HG03196 (cell line): ENCODE measurements around the gene CTNS.
"Not testable (repeated sequence)": the region's sequence is repeated elsewhere in the genome, so short reads cannot be mapped to it uniquely, and the experiment has no call there.

Experiments
- ATAC-seq: cut with Tn5 transposase; IDR thresholded peaks from one replicate; pipeline ENCODE4 v1.9.1; 2021; ENCODE audit not compliant: unreplicated experiment

CTNS gene

DNA sequence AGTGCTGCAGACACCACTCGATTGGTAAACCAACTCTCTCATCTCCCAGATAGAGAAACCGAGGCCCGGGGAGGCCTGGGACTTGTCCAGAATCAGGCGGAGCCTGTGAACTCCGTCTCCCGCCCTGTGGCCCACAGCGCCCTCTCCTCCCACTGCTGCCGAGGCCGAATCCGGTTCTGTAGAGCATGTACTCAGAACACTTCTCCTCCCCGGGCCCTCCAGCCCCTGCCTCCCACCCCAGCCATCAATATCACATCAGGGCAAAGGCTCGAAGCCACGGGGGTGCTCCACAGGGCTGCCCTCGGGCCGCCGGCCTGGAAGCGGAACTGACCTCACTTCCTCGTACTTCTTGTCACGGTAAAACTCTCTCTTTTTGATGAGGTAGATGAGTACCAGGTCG is 45.0 kb downstream of the CTNS start:
- no peak for ATAC-seq

DNA sequence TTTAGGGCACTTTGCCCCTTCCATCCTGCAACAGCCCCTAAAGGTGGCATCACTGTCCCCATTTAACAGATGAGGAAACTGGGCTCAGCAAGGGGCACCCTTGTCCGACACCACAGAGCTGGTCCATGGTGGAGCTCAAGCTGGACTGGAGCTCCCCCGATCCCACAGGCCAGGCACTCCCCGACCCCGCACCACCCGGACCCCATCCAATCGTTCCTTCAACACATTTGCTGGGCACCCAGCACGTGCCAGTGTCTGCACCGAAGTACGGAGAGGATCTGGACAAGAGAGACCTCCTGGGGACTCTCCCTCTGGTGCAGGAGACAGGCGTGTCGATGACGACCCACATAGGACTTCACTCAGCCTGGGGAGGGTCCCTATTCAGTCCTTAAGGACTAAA is 45.5 kb downstream of the CTNS start:
- no peak for ATAC-seq

DNA sequence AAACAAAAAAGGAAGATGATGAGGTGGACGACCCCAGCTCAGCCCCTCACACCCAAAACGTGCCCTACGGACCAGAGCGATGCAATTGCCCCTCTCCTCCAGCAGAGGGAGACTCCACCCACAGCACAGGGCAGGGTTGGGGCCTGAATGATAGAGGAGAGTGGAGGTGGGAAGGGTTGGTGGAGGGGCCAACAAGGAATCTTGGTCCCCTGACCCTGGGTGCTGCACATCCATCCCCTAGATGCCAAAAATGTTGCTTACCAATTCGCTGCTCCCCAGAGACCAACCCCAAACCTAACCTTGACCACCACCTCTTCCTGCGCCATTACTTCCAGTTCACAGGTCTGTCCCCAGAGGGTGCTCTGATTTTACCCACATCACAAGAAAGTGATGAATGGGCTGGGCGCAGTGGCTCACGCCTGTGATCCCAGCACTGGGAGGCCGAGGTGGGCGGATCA is 46.5 kb downstream of the CTNS start:
- ATAC-seq = peak; percentile 50

DNA sequence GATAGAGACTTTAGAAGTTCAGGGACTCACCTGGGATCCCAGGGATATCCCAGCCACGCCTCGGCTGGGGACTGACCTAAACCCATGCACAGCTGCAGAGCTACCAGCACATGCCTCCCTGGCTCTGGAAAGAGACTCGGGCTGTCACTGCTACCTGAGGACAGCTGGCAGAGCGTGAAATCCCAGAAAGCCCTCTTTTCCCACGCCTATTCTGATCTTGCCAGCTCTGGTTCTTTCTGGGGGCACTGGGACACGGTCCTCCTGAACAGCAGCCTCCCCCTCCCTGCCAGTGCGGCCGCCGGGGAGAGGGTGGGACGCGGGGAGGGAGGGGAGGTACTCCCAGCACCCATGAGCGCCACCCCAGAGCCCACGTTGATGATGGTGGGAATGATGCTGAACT is 48.6 kb downstream of the CTNS start:
- no peak for ATAC-seq

DNA sequence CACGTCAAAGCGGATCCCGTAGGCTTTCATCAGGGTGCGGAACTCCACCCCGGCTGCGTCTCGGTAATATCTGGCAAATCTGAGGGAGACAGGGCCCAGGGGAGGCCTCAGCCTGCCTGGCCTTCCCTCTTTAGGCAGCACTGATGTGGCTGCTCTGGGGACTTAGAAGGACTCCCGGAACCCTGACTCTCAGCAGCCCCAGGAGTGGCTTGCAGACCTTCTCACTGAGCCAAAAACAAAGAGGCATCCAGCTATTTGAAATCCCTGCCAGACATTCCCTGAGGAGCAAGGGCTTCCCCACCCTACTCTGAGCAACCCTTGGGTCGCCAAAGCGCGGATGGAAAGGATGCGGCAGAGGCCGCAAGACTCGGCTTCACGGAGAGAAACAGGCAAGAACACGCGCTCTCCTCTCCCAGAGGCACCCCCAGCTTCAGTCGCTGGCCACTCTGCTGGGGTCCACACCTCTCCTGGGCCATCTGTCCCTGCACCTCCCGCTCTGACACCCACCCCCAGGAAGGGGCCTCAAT is 51.5 kb downstream of the CTNS start:
- ATAC-seq = no peak

DNA sequence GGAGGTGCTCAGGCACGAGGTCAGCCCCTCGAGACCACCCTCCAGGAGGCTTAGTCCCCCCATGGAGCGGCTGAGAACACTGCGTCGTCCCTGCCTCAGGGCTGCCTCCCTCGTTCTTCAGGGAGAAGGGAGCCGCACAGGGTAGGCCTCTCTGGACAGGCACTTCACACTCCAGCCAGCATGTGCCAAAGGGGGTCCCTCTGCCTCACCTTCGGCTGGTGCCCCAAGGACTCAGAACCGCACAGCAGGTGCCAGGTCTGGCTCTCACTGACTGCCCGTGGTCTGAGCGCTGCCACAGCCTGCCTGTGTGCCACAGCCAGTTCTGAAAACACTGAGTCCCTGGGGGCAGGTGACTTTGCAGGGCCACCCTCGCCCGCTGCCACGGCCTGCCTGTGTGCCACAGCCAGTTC is 52.3 kb downstream of the CTNS start:
- ATAC-seq = no peak

DNA sequence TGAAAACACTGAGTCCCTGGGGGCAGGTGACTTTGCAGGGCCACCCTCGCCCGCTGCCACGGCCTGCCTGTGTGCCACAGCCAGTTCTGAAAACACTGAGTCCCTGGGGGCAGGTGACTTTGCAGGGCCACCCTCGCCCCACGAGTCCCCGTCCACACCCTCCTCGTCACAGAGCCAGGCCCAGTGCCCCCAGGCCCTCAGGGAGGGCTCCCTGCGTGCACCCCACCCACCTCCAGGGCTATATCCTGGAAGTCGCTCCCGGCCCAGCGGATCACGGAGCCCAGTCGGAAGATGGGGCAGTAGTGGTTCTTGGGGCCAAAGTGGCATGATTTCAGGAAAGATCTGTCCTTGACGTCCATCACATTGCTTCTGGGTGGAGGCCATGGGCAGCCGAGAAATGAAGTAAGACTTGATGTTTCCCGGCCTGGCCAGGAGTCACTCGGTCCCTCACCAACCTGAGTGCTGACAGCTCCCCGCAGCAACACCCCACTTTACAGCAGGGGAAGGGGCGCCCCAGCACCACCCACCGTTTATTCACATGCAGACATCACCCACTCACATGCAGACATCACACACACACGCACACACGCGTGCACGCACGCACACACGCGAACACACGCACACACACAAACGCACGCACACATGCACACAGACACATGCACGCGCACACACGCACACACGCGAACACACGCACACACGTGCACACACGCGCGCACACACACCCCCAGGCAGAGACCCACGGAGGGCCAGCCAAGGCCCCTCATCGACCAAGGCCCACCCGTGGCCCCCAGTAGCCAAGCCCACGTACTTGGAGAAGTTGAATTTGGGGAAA is 52.9 kb downstream of the CTNS start:
- no peak for ATAC-seq

DNA sequence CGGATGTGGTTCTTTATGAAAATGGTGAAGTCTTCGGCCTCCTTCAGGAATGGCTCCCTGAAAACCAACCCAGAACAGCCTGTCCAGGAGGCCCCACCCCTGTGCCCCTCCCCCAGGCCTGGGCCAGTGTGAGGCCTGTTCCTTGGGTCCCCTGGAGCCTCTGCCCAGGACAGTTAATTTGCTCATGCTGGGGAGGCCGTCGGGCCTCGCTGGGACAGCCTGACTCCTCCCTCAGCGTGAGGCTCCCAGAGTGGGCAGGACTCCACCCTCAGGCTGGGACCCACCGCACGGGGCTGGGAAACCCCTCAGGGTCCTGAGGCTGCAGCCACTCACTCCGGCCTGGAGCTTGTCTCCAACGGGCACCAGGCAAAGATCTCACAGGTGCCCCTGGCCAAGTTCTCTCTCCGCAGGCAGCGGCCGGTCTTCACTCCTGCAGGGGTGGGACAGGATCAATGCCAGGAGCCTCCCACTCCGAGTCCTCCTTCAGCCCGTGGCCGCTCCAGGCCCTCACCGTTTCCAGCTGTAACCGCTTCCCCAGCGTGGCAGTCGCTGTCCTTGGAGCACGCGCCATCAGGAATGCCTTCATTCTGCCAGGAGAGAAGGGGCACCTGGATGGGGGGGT is 53.6 kb downstream of the CTNS start:
- no peak for ATAC-seq

DNA sequence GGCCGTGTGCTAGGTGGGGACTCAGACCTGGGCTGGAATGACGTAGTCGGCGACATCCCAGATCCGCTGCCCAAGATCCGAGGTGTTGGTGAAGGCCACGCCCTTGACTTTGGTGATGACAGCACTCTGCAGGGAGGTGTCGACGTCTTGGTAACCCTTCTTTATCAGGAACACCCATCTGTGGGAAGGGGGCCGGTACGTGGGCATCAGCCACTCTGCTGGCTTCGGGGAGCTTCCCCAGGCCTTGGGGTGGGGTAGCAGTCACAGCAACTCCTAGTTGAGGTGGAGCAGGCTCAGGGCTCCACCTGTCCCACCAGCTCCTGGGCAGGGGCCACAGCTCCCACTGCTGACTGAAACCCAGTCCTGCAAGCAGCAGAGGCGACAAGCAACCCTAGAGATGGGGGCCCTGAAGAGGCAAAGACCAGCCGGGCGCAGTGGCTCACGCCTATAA is 55.1 kb downstream of the CTNS start:
- no peak for ATAC-seq

DNA sequence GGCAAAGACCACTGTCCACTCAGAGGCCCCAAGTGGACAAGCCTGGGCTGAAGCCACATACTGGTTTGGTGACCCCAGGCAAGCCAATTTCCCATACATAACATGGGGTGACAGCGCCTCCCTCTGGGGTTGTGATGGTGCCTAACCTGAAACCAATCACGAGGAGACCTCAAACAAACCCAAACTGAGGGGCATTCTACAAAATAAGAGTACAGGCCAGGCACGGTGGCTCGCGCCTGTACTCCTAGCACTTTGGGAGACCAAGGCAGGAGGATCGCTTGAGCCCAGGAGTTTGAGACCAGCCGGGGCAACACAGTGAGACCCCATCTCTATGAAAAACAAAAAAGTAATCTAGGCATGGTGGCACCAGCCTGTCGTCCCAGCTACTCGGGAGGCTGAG is 55.8 kb downstream of the CTNS start:
- ATAC-seq = no peak

DNA sequence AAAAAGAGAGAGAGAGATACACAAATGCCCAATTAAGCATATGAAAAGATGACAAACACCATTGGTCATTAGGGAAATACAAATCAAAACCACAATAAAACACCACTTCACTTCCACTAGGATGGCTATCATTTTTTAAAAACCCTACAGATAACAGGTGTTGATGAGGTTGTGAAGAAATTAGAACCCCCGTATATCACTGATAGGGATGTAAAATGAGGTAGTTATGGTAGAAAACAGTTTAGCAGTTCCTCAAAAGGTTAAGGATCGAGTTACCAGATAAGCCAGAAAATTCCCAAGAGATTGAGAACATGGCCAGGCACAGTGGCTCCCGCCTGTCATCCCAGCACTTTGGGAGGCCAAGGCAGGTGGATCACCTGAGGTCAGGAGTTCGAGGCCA is 56.6 kb downstream of the CTNS start:
- no peak for ATAC-seq

DNA sequence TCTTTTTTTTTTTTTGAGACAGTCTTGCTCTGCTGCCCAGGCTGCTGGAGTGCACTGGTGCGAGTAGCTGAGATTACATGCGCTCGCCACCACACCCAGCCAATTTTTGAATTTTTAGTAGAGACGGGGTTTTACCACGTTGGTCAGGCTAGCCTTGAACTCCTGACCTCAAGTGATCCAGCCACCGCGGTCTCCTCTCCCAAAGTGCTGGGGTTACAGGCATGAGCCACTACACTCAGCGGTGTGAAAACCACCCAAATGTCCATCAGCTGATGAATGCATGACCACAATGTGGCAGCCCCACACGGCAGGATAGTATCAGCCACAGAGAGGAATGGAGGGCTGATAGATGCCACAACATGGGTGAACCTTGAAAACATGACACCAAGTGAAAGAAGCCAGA is 57.3 kb downstream of the CTNS start:
- peak; percentile 45 for ATAC-seq

DNA sequence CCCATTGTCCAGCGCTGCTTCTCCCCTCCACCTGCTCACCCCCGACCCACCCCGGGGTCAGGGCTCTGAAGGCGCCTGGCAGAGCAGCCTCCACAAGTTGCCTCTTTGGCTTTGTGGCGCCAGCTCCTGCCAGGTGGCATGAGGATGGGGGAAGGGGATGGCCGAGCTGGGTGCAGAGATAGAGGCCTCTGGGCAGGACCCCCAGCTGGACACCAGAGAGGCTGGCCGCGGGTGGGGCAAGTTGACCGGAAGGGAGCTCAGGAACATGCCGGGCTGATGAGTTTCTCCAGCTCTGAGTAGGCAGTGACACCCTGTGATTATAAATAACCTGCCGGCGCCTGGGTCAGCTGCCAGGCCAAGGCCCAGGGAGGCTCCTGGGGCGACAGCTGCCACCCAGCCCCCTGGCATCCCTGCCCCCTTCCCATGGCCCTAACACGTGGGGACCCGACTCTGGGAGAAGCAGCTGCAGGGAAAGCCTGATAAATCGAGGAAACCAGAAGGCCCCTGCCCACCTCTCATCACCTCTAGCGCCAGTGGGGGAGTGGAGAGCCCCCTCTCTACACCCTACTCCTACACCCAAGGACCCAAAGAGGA is 58.7 kb downstream of the CTNS start:
- ATAC-seq = no peak

DNA sequence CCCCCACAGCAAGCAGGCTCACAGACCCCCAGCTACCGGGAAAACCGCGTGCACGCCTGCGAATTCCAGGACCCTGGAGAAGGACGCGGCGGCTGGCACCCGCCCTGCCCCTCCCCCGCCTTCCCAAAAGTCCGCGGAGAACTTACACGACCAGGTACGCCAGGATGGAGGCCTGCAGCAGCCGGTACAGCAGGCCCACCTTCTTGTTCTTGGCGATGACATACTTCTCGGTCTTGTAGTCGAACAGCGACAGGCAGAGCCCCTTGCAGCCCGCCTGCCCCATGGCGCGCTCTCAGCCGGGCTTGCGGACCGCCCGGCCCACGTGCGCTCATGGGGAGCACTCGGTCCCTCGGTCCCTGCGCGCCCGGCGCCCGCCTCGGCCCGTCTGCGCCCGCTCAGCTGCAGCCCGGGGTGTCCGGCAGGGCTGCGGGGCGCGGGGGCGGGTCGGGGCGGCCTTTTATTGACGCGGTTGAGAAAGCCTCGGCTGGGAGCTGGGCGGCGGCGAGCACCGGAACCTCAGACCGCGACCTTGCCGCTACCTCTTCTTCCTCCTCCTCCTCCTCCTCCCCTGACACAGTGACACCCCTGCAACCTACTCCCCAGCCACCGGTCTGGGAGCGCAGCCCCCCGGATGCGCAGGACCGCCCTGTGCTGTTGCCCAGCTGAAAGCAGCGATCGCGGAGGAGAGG is 59.3 kb downstream of the CTNS start, which contains the start of gene P2RX5:
Gene P2RX5, minus strand, starts transcription at position 433 of the 689 bp plus-strand sequence. Its CDS starts 150 bp downstream, at position 283.
- ATAC-seq = no peak

DNA sequence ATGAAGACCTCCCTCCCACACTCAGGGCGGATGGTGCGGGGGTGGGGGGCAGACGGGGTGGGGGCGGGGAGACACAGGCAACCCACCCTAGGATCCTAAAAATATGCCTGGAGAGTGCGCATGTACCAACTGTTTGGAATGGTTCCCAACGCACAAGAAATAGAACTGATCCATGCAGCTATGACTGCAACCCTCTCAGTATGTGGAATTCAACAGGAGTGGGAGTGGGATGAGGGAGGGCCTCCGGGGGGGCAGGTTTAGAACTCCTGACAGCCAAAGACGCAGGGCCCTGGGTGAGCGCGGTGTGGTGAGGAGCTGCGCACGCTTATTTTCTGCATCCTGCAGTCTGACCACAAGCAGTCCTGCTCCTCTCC is 60.5 kb downstream of the CTNS start:
- no peak for ATAC-seq

DNA sequence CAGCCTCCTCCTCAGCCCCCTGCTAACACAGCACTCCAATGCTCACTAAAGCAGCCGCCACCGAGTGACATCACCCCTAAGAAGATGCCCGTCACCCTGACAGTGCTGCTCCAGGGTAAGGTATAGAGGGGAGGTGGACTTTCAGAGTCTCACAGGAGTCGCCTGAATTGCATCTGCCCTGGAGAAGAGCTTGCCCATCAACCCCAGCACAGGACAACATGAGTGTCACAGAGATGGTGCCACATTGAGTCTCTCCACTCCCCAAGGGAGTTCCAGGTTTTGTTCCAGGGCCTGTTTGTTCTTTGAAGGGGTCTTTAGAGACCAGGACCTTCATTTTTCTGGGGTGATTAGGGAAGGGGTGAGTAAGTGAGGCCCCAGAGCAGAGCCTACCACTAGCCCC is 61.6 kb downstream of the CTNS start:
- ATAC-seq = no peak

DNA sequence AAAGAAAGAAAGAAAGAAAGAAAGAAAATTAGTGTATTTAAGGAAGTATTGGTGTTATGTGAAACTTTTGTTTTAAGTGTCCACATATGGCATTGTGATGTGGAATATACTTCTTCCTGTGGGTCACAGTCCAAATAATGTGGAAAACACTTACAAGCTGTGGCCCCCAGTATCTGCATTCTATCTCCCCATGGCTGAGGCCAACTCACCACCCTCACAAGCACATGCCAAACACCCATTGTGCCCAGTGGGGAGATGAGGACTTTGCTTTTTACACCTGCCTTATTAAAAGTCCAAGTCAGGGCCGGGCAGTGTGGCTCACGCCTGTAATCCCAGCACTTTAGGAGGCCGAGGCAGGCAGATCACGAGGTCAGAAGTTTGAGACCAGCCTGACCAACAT is 63.4 kb downstream of the CTNS start:
- ATAC-seq = no peak

DNA sequence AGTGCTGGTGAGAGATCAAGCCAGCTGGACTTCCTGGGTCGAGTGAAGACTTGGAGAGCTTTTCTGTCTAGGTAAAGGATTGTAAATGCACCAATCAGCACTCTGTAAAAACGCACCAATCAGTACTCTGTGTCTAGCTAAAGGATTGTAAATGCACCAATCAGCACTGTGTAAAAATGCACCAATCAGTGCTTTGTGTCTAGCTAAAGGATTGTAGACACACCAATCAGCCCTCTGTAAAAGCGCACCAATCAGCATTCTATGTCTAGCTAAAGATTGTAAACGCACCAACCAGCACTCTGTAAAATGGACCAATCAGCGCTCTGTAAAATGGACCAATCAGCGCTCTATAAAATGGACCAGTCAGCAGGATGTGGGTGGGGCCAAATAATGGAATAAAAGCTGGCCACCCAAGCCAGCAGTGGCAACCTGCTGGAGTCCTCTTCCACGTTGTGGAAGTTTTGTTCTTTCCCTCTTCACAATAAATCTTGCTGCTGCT is 65.5 kb downstream of the CTNS start:
- not testable (repeated sequence) for ATAC-seq

DNA sequence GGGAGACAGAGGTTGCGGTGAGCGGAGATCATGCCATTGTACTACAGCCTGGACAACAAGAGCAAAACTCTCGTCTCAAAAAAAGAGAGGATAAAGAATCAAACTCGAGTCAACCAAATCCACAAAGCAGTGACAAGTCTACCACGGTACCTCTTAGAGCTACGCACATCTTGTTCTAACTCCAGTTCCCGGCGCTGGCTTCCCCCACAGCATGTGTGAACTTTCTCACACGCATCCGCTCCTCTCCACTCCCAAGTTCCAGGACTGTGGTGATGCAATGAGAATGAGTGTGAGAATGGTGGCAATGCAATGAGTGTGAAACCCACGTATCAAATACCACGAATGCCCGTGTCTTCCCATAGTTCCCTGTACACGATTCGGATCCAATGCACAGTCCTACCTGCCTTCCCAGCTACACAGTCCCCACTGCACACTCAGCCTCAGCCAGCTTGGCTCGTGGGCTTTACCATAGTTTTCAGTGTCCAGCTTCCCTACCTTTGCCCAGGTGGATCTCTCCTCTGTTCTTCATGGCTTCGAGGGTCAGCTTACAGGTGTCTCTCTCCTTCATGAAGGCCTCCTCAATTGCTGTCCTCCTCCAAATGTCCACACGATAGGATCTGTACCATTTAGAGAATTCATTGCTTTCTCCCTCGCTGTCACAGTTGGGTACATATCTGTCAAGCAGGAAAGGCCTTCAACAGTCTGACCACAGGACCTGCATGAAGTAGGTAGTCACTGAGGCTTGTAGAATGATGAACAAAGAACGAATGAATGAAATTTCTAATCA is 68.6 kb downstream of the CTNS start:
- no peak for ATAC-seq

DNA sequence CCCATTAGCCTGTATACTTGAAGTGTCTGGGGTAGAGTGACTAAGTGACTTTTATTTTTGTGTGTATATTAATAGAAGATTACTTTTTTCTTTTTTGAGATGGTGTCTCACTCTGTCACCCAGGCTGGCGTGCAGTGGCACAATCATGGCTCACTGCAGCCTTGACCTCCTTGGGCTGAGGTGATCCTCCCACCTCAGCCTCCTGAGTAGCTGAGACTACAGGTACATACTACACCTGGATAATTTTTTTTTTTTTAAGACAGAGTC is 69.1 kb downstream of the CTNS start:
- not testable (repeated sequence) for ATAC-seq

DNA sequence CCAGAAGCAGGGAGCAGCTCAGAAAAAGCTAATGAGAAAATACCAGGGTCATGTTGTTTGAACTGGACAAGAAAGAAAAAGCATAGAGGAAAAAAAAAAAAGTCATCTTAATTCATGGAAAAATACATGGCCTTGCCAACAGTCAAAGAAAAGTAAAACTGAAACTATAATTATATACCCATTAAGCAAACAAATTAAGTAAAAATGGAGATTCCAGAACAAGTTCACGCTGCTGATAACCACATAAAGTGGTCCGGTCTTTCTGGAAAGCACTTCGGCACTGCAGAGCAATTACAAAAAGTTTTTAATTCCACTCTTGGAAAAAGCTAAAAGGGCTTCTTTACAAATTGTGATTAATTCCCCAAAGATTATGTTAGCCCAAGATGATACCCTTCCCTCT is 71.8 kb downstream of the CTNS start:
- no peak for ATAC-seq
